IMR-90 (cell line): ENCODE data around the gene SAMSN1. TPM values are rescaled to one million over a fixed set of nuclear protein-coding genes. Genes with fewer than 3 reads are reported as not detected.

Source experiments
- ATAC-seq: fragments of 200-7000 bp; cut with Tn5 transposase; 2 replicates; pipeline ENCODE4 v1.9.1; 2020; ENCODE audit warnings: low read depth, mild to moderate bottlenecking, moderate library complexity
- BruUV-seq: library from RNA; stranded (reverse); fragments of 400-500 nt; replicated peaks from 2 replicates; lab custom pipeline; 2021; lab: Mats Ljungman, UMichigan
- CTCF ChIA-PET: fragments of 300-600 bp; formaldehyde crosslinking; extraction: SDS; loops from one replicate; lab custom pipeline; 2021; ENCODE audit warnings: antibody characterized with exemption; lab: Yijun Ruan, JAX
- POLR2A ChIA-PET: fragments of 300-600 bp; sonication (Branson Sonifier 250); formaldehyde crosslinking; loops from one replicate; lab custom pipeline; 2022; ENCODE audit warnings: antibody characterized with exemption; ENCODE audit not compliant: unreplicated experiment; lab: Charles Lee
- DNase-seq: peaks from one replicate; pipeline ENCODE4 v3.0.0; 2013
- H2AFZ ChIP-seq: replicated peaks from 2 replicates; pipeline ENCODE3; 2013; ENCODE audit warnings: low read length, mild to moderate bottlenecking; ENCODE audit not compliant: poor library complexity
- H2AK5ac ChIP-seq: 2 replicates; pipeline ENCODE4 v1.6.1; 2013; ENCODE audit warnings: low read depth, low read length, inconsistent platforms
- H2AK9ac ChIP-seq: replicated peaks from 2 replicates; pipeline ENCODE3; 2013; ENCODE audit warnings: mild to moderate bottlenecking, low read depth, low read length, moderate library complexity; ENCODE audit not compliant: poor library complexity
- H2BK120ac ChIP-seq: 2 replicates; pipeline ENCODE4 v1.6.1; 2013; ENCODE audit warnings: low read depth, low read length, inconsistent platforms
- H2BK15ac ChIP-seq: 3 replicates; pipeline ENCODE4 v1.6.1; 2013; ENCODE audit warnings: low read depth, low read length, inconsistent platforms
- H2BK20ac ChIP-seq: 2 replicates; pipeline ENCODE4 v1.6.1; 2013; ENCODE audit warnings: low read depth, mild to moderate bottlenecking, inconsistent platforms, low read length, moderate library complexity
- H2BK5ac ChIP-seq: 2 replicates; pipeline ENCODE4 v1.6.1; 2013; ENCODE audit warnings: mild to moderate bottlenecking, low read depth, low read length, inconsistent platforms; ENCODE audit not compliant: poor library complexity, severe bottlenecking
- H3K14ac ChIP-seq: replicated peaks from 2 replicates; pipeline ENCODE4 v1.6.1; 2013; ENCODE audit warnings: low read depth, low read length, inconsistent platforms
- H3K18ac ChIP-seq: 2 replicates; pipeline ENCODE4 v1.6.1; 2013; ENCODE audit warnings: low read depth, low read length, control low read depth
- H3K23ac ChIP-seq: 2 replicates; pipeline ENCODE4 v1.6.1; 2013; ENCODE audit warnings: low read depth, low read length, inconsistent platforms
- H3K27ac ChIP-seq: 2 replicates; pipeline ENCODE4 v1.5.1; 2013; ENCODE audit warnings: mild to moderate bottlenecking, control low read depth, low read length; ENCODE audit not compliant: insufficient read depth
- H3K27me3 ChIP-seq: 2 replicates; pipeline ENCODE4 v1.6.1; 2013; ENCODE audit warnings: low read length; ENCODE audit not compliant: control insufficient read depth, insufficient read depth
- H3K36me3 ChIP-seq: 2 replicates; pipeline ENCODE4 v1.6.1; 2013; ENCODE audit warnings: low read length, mixed read lengths; ENCODE audit not compliant: control insufficient read depth, insufficient read depth
- H3K4ac ChIP-seq: 2 replicates; pipeline ENCODE4 v1.6.1; 2013; ENCODE audit warnings: low read depth, low read length, inconsistent platforms
- H3K4me1 ChIP-seq: 2 replicates; pipeline ENCODE4 v1.6.1; 2013; ENCODE audit warnings: low read length, mixed read lengths; ENCODE audit not compliant: control insufficient read depth, insufficient read depth
- H3K4me2 ChIP-seq: 2 replicates; pipeline ENCODE4 v1.6.1; 2013; ENCODE audit warnings: low read depth, mild to moderate bottlenecking, control low read depth, low read length, moderate library complexity
- H3K4me3 ChIP-seq: 2 replicates; pipeline ENCODE4 v1.5.1; 2013; ENCODE audit warnings: low read depth, mild to moderate bottlenecking, control low read depth, low read length, moderate library complexity; ENCODE audit not compliant: insufficient read depth
- H3K56ac ChIP-seq: 2 replicates; pipeline ENCODE4 v1.6.1; 2013; ENCODE audit warnings: low read length, inconsistent platforms; ENCODE audit not compliant: insufficient read depth; ENCODE audit errors: extremely low read depth
- H3K79me1 ChIP-seq, 2 experiments: 2 replicates each; pipeline ENCODE4 v1.6.1; 2013; ENCODE audit warnings: low read length in 2 of 2, inconsistent platforms in 1 of 2, low read depth in 1 of 2
- H3K9ac ChIP-seq: 2 replicates; pipeline ENCODE4 v1.6.1; 2013; ENCODE audit warnings: low read depth, low read length, control low read depth
- H3K9me1 ChIP-seq: 2 replicates; pipeline ENCODE4 v1.6.1; 2013; ENCODE audit warnings: low read length, inconsistent platforms; ENCODE audit not compliant: insufficient read depth
- H3K9me3 ChIP-seq: 2 replicates; pipeline ENCODE4 v1.6.1; 2013; ENCODE audit warnings: low read length; ENCODE audit not compliant: control insufficient read depth, insufficient read depth
- H4K20me1 ChIP-seq: 2 replicates; pipeline ENCODE4 v1.6.1; 2013; ENCODE audit warnings: low read length, inconsistent platforms; ENCODE audit not compliant: insufficient read depth
- H4K5ac ChIP-seq: 2 replicates; pipeline ENCODE4 v1.6.1; 2013; ENCODE audit warnings: mild to moderate bottlenecking, low read depth, low read length, control low read depth
- H4K8ac ChIP-seq, 2 experiments: 2 replicates each; pipeline ENCODE4 v1.6.1; 2013; ENCODE audit warnings: low read depth in 2 of 2, low read length in 2 of 2, control low read depth in 1 of 2, inconsistent platforms in 1 of 2
- H4K91ac ChIP-seq: 2 replicates; pipeline ENCODE4 v1.6.1; 2013; ENCODE audit warnings: low read depth, low read length, inconsistent platforms; ENCODE audit not compliant: insufficient read depth
- BHLHE40 ChIP-seq: fragments of 150-350 bp; IDR thresholded peaks from 2 replicates; pipeline ENCODE4 v1.6.1; 2016; ENCODE audit warnings: mild to moderate bottlenecking, low read depth, low read length
- CEBPB ChIP-seq: IDR thresholded peaks from 2 replicates; pipeline ENCODE4 v1.6.1; 2012; ENCODE audit warnings: low read depth, low read length, improper control_type of control experiment
- ELK1 ChIP-seq: fragments of 150-350 bp; IDR thresholded peaks from 2 replicates; pipeline ENCODE4 v1.6.1; 2016; ENCODE audit warnings: low read depth, mild to moderate bottlenecking, low read length, moderate library complexity, borderline replicate concordance
- MXI1 ChIP-seq: IDR thresholded peaks from 2 replicates; pipeline ENCODE4 v1.6.1; 2012; ENCODE audit warnings: low read depth, mild to moderate bottlenecking, low read length, moderate library complexity, borderline replicate concordance
- NFE2L2 ChIP-seq: fragments of 150-350 bp; IDR thresholded peaks from 2 replicates; pipeline ENCODE4 v1.6.1; 2016; ENCODE audit warnings: low read depth, mild to moderate bottlenecking, low read length
- RFX5 ChIP-seq: IDR thresholded peaks from 2 replicates; pipeline ENCODE4 v1.8.0; 2012; ENCODE audit warnings: low read depth, mild to moderate bottlenecking, low read length, moderate library complexity
- WGBS, 2 experiments: methylation state at CpG; one replicate each; pipeline versions ENCODE4 v1.1.5 to v1.1.7; 2013; ENCODE audit warnings: missing lambda C conversion rate in 2 of 2; ENCODE audit not compliant: insufficient read length in 1 of 2; ENCODE audit errors: extremely low coverage in 2 of 2; 5-methylcytosine and 5-hydroxymethylcytosine counted together
- dilution Hi-C: fragments of 300-500 bp; cut with HindIII; formaldehyde crosslinking; loops from one replicate; pipeline ENCODE4 v1.14.3; 2018; ENCODE audit warnings: low sequenced_read_pairs; ENCODE audit not compliant: unreplicated experiment
- in situ Hi-C: fragments of 300-500 bp; cut with MboI; formaldehyde crosslinking; loops from 3 replicates; pipeline ENCODE4 v1.14.3; 2019; ENCODE audit warnings: low sequenced_read_pairs, inconsistent platforms, mixed read lengths
- intact Hi-C: fragments of 100-400 bp; cut with micrococcal nuclease; formaldehyde crosslinking; loops from 2 replicates; pipeline ENCODE4 v1.10.0; 2022
- polyA plus RNA-seq, 3 experiments: library from polyadenylated mRNA; depleted of rRNA; stranded (reverse); fragments of >200 nt; gene quantifications; 2 replicates each; pipeline ENCODE4 v1.2.3, GENCODE V29; 2012; ENCODE audit warnings: low replicate concordance in 1 of 3
- total RNA-seq: library from RNA; depleted of rRNA; stranded (reverse); fragments of >200 nt; gene quantifications from 2 replicates; pipeline ENCODE4 v1.2.3, GENCODE V29; 2012

Gene SAMSN1
- total and polyA plus RNA-seq, 2 of the 4 experiments (the other 2 are of a cell fraction): not detected

- no peak overlapping the region for H3K4ac ChIP-seq
- intact Hi-C loops (no loop called here), dilution Hi-C loops (no loop called here), in situ Hi-C loops (no loop called here)
- DNase-seq: no peak
- no peaks in the 10 kb centered on the region for H3K9me1 ChIP-seq
- no peak for ATAC-seq
- no peak overlapping the region for H3K4me3 ChIP-seq
- no peak overlapping the region for H3K18ac ChIP-seq
- no CpG with 5 or more reads among the region's 3 CpGs for WGBS, 2 experiments
- H2BK5ac ChIP-seq: no peak overlapping the region
- no peak overlapping the region for H2AK9ac ChIP-seq
- no peak overlapping the region for H2BK20ac ChIP-seq
- no peak overlapping the region for H3K23ac ChIP-seq
- TF ChIP-seq MXI1 (no peak), ELK1 (no peak), CEBPB (no peak), BHLHE40 (no peak), NFE2L2 (no peak), RFX5 (no peak)
- H3K56ac ChIP-seq: no peak overlapping the region
- no peaks in the 10 kb centered on the region for H3K36me3 ChIP-seq
- H3K9me3 ChIP-seq: no peaks in the 10 kb centered on the region; the same call in 1 of the 2 replicates
- no peaks in the 10 kb centered on the region for H3K79me1 ChIP-seq
- H4K20me1 ChIP-seq: no peaks in the 10 kb centered on the region
- H3K14ac ChIP-seq: no peak overlapping the region
- no peak overlapping the region for H2AFZ ChIP-seq
- no peak overlapping the region for H4K91ac ChIP-seq
- BruUV-seq: no TSS peak
- H3K27ac ChIP-seq: no peak overlapping the region
- H3K4me2 ChIP-seq: no peak overlapping the region
- ChIA-PET CTCF (no interaction called here), POLR2A (no interaction called here)
- H3K9ac ChIP-seq: no peak overlapping the region
- no peaks in the 10 kb centered on the region for H3K4me1 ChIP-seq
- no peak overlapping the region for H2BK15ac ChIP-seq
- H4K8ac ChIP-seq: no peak overlapping the region
- no peaks in the 10 kb centered on the region for H3K27me3 ChIP-seq
- no peak overlapping the region for H2BK120ac ChIP-seq
- no peak overlapping the region for H2AK5ac ChIP-seq
- H4K5ac ChIP-seq: no peak overlapping the region
Observed at GRCh38 chr21:14480411-14481031, 65.6 kb downstream of the SAMSN1 start.
